SK-N-MC (cell line): ENCODE measurements around the gene MTMR4.

Experiments
- DNase-seq: peaks from one replicate; pipeline ENCODE4 v3.0.0-alpha.2; 2011; ENCODE audit warnings: low read depth, low spot score
- H3K27ac ChIP-seq: fragments of 200-600 bp; sonication (generic); 2 replicates; pipeline ENCODE4 v1.5.1; 2016; ENCODE audit warnings: mixed run types
- H3K36me3 ChIP-seq: fragments of 200-600 bp; sonication (generic); 2 replicates; pipeline ENCODE4 v1.6.1; 2017; ENCODE audit warnings: antibody characterized with exemption, low read length, mixed read lengths; ENCODE audit not compliant: insufficient read depth
- H3K4me3 ChIP-seq: fragments of 200-600 bp; sonication (generic); 2 replicates; pipeline ENCODE4 v1.5.1; 2016
- H3K9ac ChIP-seq: fragments of 200-600 bp; sonication (generic); 2 replicates; pipeline ENCODE4 v1.8.0; 2017; ENCODE audit warnings: mixed run types, mixed read lengths; ENCODE audit not compliant: insufficient read length
- H3K9me3 ChIP-seq: fragments of 200-600 bp; sonication (generic); 2 replicates; pipeline ENCODE4 v1.6.1; 2017; ENCODE audit warnings: low read depth, mild to moderate bottlenecking, antibody characterized with exemption, low read length, moderate library complexity, mixed read lengths
- EZH2 ChIP-seq: fragments of 200-600 bp; sonication (generic); IDR thresholded peaks from one replicate; pipeline ENCODE4 v1.6.1; 2017; ENCODE audit warnings: antibody characterized with exemption
- FOXP2 ChIP-seq: optimal IDR thresholded peaks from 2 replicates; pipeline ENCODE3; 2011; ENCODE audit warnings: mild to moderate bottlenecking, moderate library complexity; ENCODE audit not compliant: insufficient read depth; ENCODE audit errors: extremely low read length, control extremely low read depth
- POLR2AphosphoS5 ChIP-seq: IDR thresholded peaks from 2 replicates; pipeline ENCODE4 v1.6.1; 2012; ENCODE audit warnings: mild to moderate bottlenecking, low read depth, low read length, borderline replicate concordance

MTMR4 gene

GRCh38 chr17:58516644-58517377 is 2.4 kb upstream of the MTMR4 start:
- DNase-seq: no peak
- Histone ChIP-seq H3K4me3 (peak overlapping the region; percentile 95), H3K27ac (no peak overlapping the region), H3K36me3 (peaks cover 12% of the 10 kb centered on the region; the same call in 1 of the 2 replicates), H3K9me3 (no peaks in the 10 kb centered on the region), H3K9ac (peak overlapping the region; percentile 75)
- no peak for TF ChIP-seq POLR2AphosphoS5
- TF ChIP-seq FOXP2: no peak
- TF ChIP-seq EZH2: no peak

- Histone ChIP-seq H3K36me3 (peaks cover 27% of the 10 kb centered on the region), H3K9me3 (no peaks in the 10 kb centered on the region), H3K9ac (no peak overlapping the region), H3K4me3 (no peak overlapping the region), H3K27ac (peak overlapping the region; percentile 21; the same call in 1 of the 2 replicates)
- no peak for DNase-seq
- TF ChIP-seq FOXP2 (no peak), EZH2 (no peak), POLR2AphosphoS5 (no peak)
Measured at GRCh38 chr17:58515286-58515685, 848 bp upstream of the MTMR4 start.

GRCh38 chr17:58514770-58515157 is 326 bp upstream of the MTMR4 start:
- Histone ChIP-seq H3K27ac (peak overlapping the region; percentile 21; the same call in 1 of the 2 replicates), H3K36me3 (peaks cover 32% of the 10 kb centered on the region), H3K9me3 (no peaks in the 10 kb centered on the region), H3K4me3 (peak overlapping the region; percentile 79), H3K9ac (peak overlapping the region; percentile 47)
- no peak for DNase-seq
- no peak for TF ChIP-seq FOXP2
- TF ChIP-seq EZH2: no peak
- no peak for TF ChIP-seq POLR2AphosphoS5

GRCh38 chr17:58513267-58513964 is 1.0 kb downstream of the MTMR4 start:
- peak overlapping the region; percentile 79 for H3K4me3 ChIP-seq
- DNase-seq: no peak
- no peaks in the 10 kb centered on the region for H3K9me3 ChIP-seq
- peaks cover 44% of the 10 kb centered on the region for H3K36me3 ChIP-seq
- H3K27ac ChIP-seq: no peak overlapping the region
- peak overlapping the region; percentile 80 for H3K9ac ChIP-seq
- no peak for TF ChIP-seq POLR2AphosphoS5
- no peak for TF ChIP-seq EZH2
- TF ChIP-seq FOXP2: no peak

- TF ChIP-seq FOXP2 (no peak), EZH2 (no peak), POLR2AphosphoS5 (no peak)
- DNase-seq: no peak
- H3K27ac ChIP-seq: no peak overlapping the region
- no peak overlapping the region for H3K4me3 ChIP-seq
- H3K36me3 ChIP-seq: peaks cover 68% of the 10 kb centered on the region
- no peak overlapping the region for H3K9ac ChIP-seq
- no peaks in the 10 kb centered on the region for H3K9me3 ChIP-seq
Measured at GRCh38 chr17:58510075-58510474, 4.4 kb downstream of the MTMR4 start.

- no peak overlapping the region for H3K9ac ChIP-seq
- peaks cover 82% of the 10 kb centered on the region for H3K36me3 ChIP-seq
- H3K9me3 ChIP-seq: no peaks in the 10 kb centered on the region
- H3K4me3 ChIP-seq: no peak overlapping the region
- TF ChIP-seq FOXP2 (no peak), POLR2AphosphoS5 (no peak), EZH2 (no peak)
- no peak for DNase-seq
- no peak overlapping the region for H3K27ac ChIP-seq
Measured at GRCh38 chr17:58508341-58509067, 5.9 kb downstream of the MTMR4 start.

- Histone ChIP-seq H3K36me3 (peaks cover 86% of the 10 kb centered on the region), H3K9ac (no peak overlapping the region), H3K4me3 (no peak overlapping the region), H3K27ac (no peak overlapping the region), H3K9me3 (no peaks in the 10 kb centered on the region)
- DNase-seq: no peak
- TF ChIP-seq POLR2AphosphoS5: no peak
- TF ChIP-seq FOXP2: no peak
- TF ChIP-seq EZH2: no peak
Measured at GRCh38 chr17:58507123-58507634, 7.3 kb downstream of the MTMR4 start.

GRCh38 chr17:58506354-58507080 is 7.9 kb downstream of the MTMR4 start:
- TF ChIP-seq FOXP2 (no peak), EZH2 (no peak), POLR2AphosphoS5 (no peak)
- H3K4me3 ChIP-seq: no peak overlapping the region
- H3K9ac ChIP-seq: no peak overlapping the region
- H3K27ac ChIP-seq: no peak overlapping the region
- peaks cover 79% of the 10 kb centered on the region for H3K36me3 ChIP-seq
- DNase-seq: no peak
- H3K9me3 ChIP-seq: no peaks in the 10 kb centered on the region
